MM.1S (cell line): ENCODE measurements around the gene TRDN.
"Not testable (repeated sequence)": the region's sequence is repeated elsewhere in the genome, so short reads cannot be mapped to it uniquely, and the experiment has no call there.

ENCODE experiments used
- DNase-seq: peaks from one replicate; pipeline ENCODE4 v3.0.0-alpha.2; 2015
- H2AFZ ChIP-seq: fragments of 300-600 bp; sonication (generic); 2 replicates; pipeline ENCODE4 v1.6.0; 2016; ENCODE audit warnings: antibody characterized with exemption, low read length
- H3F3A ChIP-seq: fragments of 300-600 bp; sonication (generic); 2 replicates; pipeline ENCODE4 v1.6.1; 2016; ENCODE audit warnings: mild to moderate bottlenecking, antibody characterized with exemption, low read length, moderate library complexity, mixed read lengths; ENCODE audit not compliant: insufficient read depth
- H3K27ac ChIP-seq: fragments of 300-600 bp; sonication (generic); 2 replicates; pipeline ENCODE4 v1.5.1; 2016; ENCODE audit warnings: mild to moderate bottlenecking, low read length
- H3K27me3 ChIP-seq: fragments of 300-600 bp; sonication (generic); replicated peaks from 2 replicates; pipeline ENCODE4 v1.6.0; 2016; ENCODE audit warnings: low read length; ENCODE audit not compliant: insufficient read depth
- H3K36me3 ChIP-seq: fragments of 300-600 bp; sonication (generic); replicated peaks from 2 replicates; pipeline ENCODE4 v1.6.1; 2016; ENCODE audit warnings: mild to moderate bottlenecking, low read length, mixed read lengths; ENCODE audit not compliant: insufficient read depth
- H3K4me1 ChIP-seq: fragments of 300-600 bp; sonication (generic); 2 replicates; pipeline ENCODE4 v1.6.1; 2016; ENCODE audit warnings: low read length, mixed read lengths
- H3K4me2 ChIP-seq: fragments of 300-600 bp; sonication (generic); 2 replicates; pipeline ENCODE4 v1.6.0; 2016; ENCODE audit warnings: low read depth, low read length
- H3K4me3 ChIP-seq: fragments of 300-600 bp; sonication (generic); 2 replicates; pipeline ENCODE4 v1.5.1; 2016; ENCODE audit warnings: low read length, mixed read lengths
- H3K79me2 ChIP-seq: fragments of 300-600 bp; sonication (generic); 2 replicates; pipeline ENCODE4 v1.6.1; 2016; ENCODE audit warnings: mixed run types, low read length, mixed read lengths
- H3K9ac ChIP-seq: fragments of 300-600 bp; sonication (generic); 2 replicates; pipeline ENCODE4 v1.6.1; 2016; ENCODE audit warnings: low read length, mixed read lengths
- H3K9me2 ChIP-seq: fragments of 300-600 bp; sonication (generic); replicated peaks from 2 replicates; pipeline ENCODE4 v1.6.1; 2016; ENCODE audit warnings: mild to moderate bottlenecking, low read length, mixed read lengths; ENCODE audit not compliant: insufficient read depth
- H3K9me3 ChIP-seq: fragments of 300-600 bp; sonication (generic); replicated peaks from 2 replicates; pipeline ENCODE4 v1.6.1; 2016; ENCODE audit warnings: mild to moderate bottlenecking, low read length, mixed read lengths; ENCODE audit not compliant: insufficient read depth
- H4K20me1 ChIP-seq: fragments of 300-600 bp; sonication (generic); 2 replicates; pipeline ENCODE4 v1.6.1; 2016; ENCODE audit warnings: mild to moderate bottlenecking, low read length, moderate library complexity, mixed read lengths; ENCODE audit not compliant: insufficient read depth
- CTCF ChIP-seq: fragments of 300-600 bp; sonication (generic); IDR thresholded peaks from 2 replicates; pipeline ENCODE4 v1.5.1; 2016; ENCODE audit warnings: antibody characterized with exemption, low read length, mixed read lengths
- EZH2 ChIP-seq: fragments of 300-600 bp; sonication (generic); optimal IDR thresholded peaks from 2 replicates; pipeline ENCODE3; 2017; ENCODE audit warnings: low read depth, mild to moderate bottlenecking, antibody characterized with exemption, low read length, mixed read lengths
- EZH2phosphoT487 ChIP-seq: fragments of 300-600 bp; sonication (generic); IDR thresholded peaks from 2 replicates; pipeline ENCODE4 v1.6.1; 2018; ENCODE audit warnings: antibody characterized with exemption, low read length

TRDN gene

GRCh38 chr6:123497025-123497424 lies 139.7 kb downstream of the TRDN start:
- Histone ChIP-seq H3K4me3 (no peak overlapping the region), H3K27ac (no peak overlapping the region), H3F3A (no peaks in the 10 kb centered on the region), H3K9me3 (no peaks in the 10 kb centered on the region), H3K9ac (no peak overlapping the region), H3K79me2 (no peaks in the 10 kb centered on the region), H4K20me1 (no peaks in the 10 kb centered on the region), H3K27me3 (no peaks in the 10 kb centered on the region), H3K4me1 (no peaks in the 10 kb centered on the region), H3K9me2 (no peaks in the 10 kb centered on the region), H3K4me2 (no peak overlapping the region), H2AFZ (no peak overlapping the region), H3K36me3 (no peaks in the 10 kb centered on the region)
- no peak for TF ChIP-seq EZH2phosphoT487
- no peak for TF ChIP-seq EZH2
- TF ChIP-seq CTCF, result no peak
- DNase-seq, result no peak

GRCh38 chr6:123489589-123489988 lies 147.2 kb downstream of the TRDN start:
- no peaks in the 10 kb centered on the region for H3K27me3 ChIP-seq
- no peak overlapping the region for H2AFZ ChIP-seq
- H3K9me3 ChIP-seq, result no peaks in the 10 kb centered on the region
- no peaks in the 10 kb centered on the region for H4K20me1 ChIP-seq
- DNase-seq, result no peak
- no peaks in the 10 kb centered on the region for H3K9me2 ChIP-seq
- H3F3A ChIP-seq, result no peaks in the 10 kb centered on the region
- no peak overlapping the region for H3K4me2 ChIP-seq
- no peak overlapping the region for H3K9ac ChIP-seq
- H3K27ac ChIP-seq, result no peak overlapping the region
- H3K4me1 ChIP-seq, result no peaks in the 10 kb centered on the region
- no peaks in the 10 kb centered on the region for H3K36me3 ChIP-seq
- H3K79me2 ChIP-seq, result no peaks in the 10 kb centered on the region
- no peak for TF ChIP-seq EZH2
- no peak for TF ChIP-seq CTCF
- no peak for TF ChIP-seq EZH2phosphoT487
- H3K4me3 ChIP-seq, result no peak overlapping the region

GRCh38 chr6:123480986-123481385 lies 155.8 kb downstream of the TRDN start:
- Histone ChIP-seq H3K4me3 (no peak overlapping the region), H3K4me2 (no peak overlapping the region), H3K9ac (no peak overlapping the region), H3K36me3 (no peaks in the 10 kb centered on the region), H3K9me2 (no peaks in the 10 kb centered on the region), H2AFZ (no peak overlapping the region), H3K79me2 (no peaks in the 10 kb centered on the region), H3K27ac (no peak overlapping the region), H3K9me3 (no peaks in the 10 kb centered on the region), H4K20me1 (no peaks in the 10 kb centered on the region), H3F3A (no peaks in the 10 kb centered on the region), H3K4me1 (no peaks in the 10 kb centered on the region), H3K27me3 (no peaks in the 10 kb centered on the region)
- no peak for TF ChIP-seq EZH2
- no peak for TF ChIP-seq CTCF
- TF ChIP-seq EZH2phosphoT487, result no peak
- no peak for DNase-seq

- H3K4me2 ChIP-seq, H3K9ac ChIP-seq, H3K4me3 ChIP-seq, H3K9me2 ChIP-seq, H3K36me3 ChIP-seq, H3K27me3 ChIP-seq, H3K79me2 ChIP-seq, H4K20me1 ChIP-seq, H3K4me1 ChIP-seq, H3K27ac ChIP-seq, H3F3A ChIP-seq, DNase-seq, H3K9me3 ChIP-seq, H2AFZ ChIP-seq: not testable (repeated sequence)
These were observed 164.6 kb downstream of the TRDN start for GRCh38 chr6:123472025-123472702.
